SK-N-MC (cell line): ENCODE measurements around the gene IFNLR1.

Source experiments
- DNase-seq: peaks from one replicate; pipeline ENCODE4 v3.0.0-alpha.2; 2011; ENCODE audit warnings: low read depth, low spot score
- H3K27ac ChIP-seq: fragments of 200-600 bp; sonication (generic); 2 replicates; pipeline ENCODE4 v1.5.1; 2016; ENCODE audit warnings: mixed run types
- H3K36me3 ChIP-seq: fragments of 200-600 bp; sonication (generic); 2 replicates; pipeline ENCODE4 v1.6.1; 2017; ENCODE audit warnings: antibody characterized with exemption, low read length, mixed read lengths; ENCODE audit not compliant: insufficient read depth
- H3K4me3 ChIP-seq: fragments of 200-600 bp; sonication (generic); 2 replicates; pipeline ENCODE4 v1.5.1; 2016
- H3K9ac ChIP-seq: fragments of 200-600 bp; sonication (generic); 2 replicates; pipeline ENCODE4 v1.8.0; 2017; ENCODE audit warnings: mixed run types, mixed read lengths; ENCODE audit not compliant: insufficient read length
- H3K9me3 ChIP-seq: fragments of 200-600 bp; sonication (generic); 2 replicates; pipeline ENCODE4 v1.6.1; 2017; ENCODE audit warnings: low read depth, mild to moderate bottlenecking, antibody characterized with exemption, low read length, moderate library complexity, mixed read lengths
- EZH2 ChIP-seq: fragments of 200-600 bp; sonication (generic); IDR thresholded peaks from one replicate; pipeline ENCODE4 v1.6.1; 2017; ENCODE audit warnings: antibody characterized with exemption
- FOXP2 ChIP-seq: optimal IDR thresholded peaks from 2 replicates; pipeline ENCODE3; 2011; ENCODE audit warnings: mild to moderate bottlenecking, moderate library complexity; ENCODE audit not compliant: insufficient read depth; ENCODE audit errors: extremely low read length, control extremely low read depth
- POLR2AphosphoS5 ChIP-seq: IDR thresholded peaks from 2 replicates; pipeline ENCODE4 v1.6.1; 2012; ENCODE audit warnings: mild to moderate bottlenecking, low read depth, low read length, borderline replicate concordance

The IFNLR1 gene

DNA sequence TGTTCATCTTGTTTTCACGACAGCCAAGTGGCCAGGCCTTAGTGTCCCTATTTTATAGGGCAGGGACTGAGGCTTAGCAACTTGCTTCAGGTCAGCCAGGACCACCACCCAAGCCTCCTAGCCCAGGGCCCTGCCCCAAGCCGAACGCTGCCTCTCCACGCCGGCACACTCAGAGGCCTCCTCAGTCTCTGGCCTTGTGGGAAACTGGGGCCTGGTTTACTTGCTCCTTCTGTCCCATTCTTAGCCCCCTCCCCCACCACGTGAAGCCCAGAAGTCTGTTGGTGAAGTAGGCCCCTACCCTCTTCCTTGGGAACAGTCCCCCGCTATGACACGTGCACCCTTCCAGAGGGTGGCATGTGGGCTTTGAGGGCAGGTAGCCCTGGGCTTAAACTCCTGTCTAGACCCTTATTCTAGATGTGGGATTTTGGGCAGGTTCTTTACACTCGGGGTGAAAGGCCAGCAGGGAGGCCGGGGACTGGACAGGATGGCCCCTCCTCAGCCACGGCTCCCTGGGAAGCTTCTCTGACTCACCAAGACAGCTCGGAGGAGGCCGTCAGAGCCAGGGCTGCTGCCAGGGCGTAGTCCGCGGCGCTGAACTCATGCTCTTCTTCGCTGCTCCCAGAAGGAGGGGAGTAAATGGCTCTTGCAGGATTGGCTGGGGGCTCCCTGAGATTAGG, 79.5 kb downstream of the IFNLR1 start:
- Histone ChIP-seq H3K9me3 (no peaks in the 10 kb centered on the region), H3K27ac (no peak overlapping the region), H3K36me3 (no peaks in the 10 kb centered on the region), H3K9ac (no peak overlapping the region), H3K4me3 (no peak overlapping the region)
- no peak for DNase-seq
- TF ChIP-seq EZH2 (no peak), POLR2AphosphoS5 (no peak), FOXP2 (no peak)

DNA sequence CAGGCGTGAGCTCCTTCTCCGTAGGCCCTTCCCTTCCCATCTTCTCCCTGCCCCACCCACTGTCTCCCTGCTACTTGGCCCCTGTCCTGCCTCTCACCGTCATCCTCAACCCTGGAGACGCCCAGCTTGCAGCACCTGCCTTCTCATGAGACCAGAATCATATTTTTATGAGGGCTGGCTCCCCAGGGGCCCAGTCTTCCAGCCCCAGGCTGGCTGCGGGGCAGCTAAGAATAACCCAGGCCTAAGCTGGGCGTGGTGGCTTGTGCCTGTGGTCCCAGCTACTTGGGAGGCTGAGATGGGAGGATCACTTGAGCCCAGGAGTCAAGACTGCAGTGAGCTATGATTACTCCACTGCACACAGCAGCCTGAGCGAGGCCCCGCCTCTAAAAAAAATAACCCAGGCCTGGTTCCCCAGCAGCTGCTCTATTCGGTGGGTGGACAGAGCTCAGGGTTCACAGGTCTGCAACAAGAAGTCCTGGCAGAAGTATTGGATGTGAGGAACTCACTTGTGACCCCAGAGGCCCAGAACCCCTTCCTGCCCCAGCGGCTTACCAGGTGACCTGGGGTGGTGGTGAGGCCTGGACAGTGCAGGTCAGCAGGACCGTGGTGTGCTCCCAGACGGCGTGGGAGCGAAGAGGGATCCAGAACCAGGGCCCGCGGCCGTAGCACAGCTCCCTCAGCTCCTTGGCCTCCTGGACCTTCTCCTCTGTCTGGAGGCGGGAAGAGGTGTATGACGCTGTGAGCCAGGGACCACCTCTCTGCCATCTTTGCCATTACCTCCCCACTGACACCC, 81.5 kb downstream of the IFNLR1 start:
- Histone ChIP-seq H3K27ac (no peak overlapping the region), H3K4me3 (no peak overlapping the region), H3K36me3 (no peaks in the 10 kb centered on the region), H3K9me3 (no peaks in the 10 kb centered on the region), H3K9ac (no peak overlapping the region)
- no peak for DNase-seq
- TF ChIP-seq POLR2AphosphoS5 (no peak), FOXP2 (no peak), EZH2 (no peak)

DNA sequence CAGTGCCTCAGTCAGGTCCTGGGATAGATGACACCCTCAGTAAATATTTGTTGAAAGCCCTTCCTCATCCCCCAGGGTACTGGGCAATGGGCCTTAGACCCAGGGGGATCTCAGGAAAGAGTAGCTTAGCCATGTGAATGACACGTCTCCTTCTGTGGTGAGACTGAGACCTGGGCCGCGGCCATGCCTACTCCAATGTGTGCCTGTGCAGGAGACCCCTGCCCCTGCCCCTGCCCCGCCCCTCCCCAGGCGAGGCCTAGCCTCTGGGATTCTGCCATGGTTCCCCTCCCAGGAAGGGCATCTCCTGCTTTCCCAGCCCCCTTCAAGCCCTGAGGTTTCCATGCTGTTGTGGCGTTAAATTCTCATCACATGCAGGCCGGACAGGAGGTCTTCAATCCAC, 82.2 kb downstream of the IFNLR1 start:
- no peak for TF ChIP-seq FOXP2
- no peak for TF ChIP-seq EZH2
- no peak for TF ChIP-seq POLR2AphosphoS5
- Histone ChIP-seq H3K9ac (no peak overlapping the region), H3K36me3 (no peaks in the 10 kb centered on the region), H3K4me3 (no peak overlapping the region), H3K9me3 (no peaks in the 10 kb centered on the region), H3K27ac (no peak overlapping the region)
- no peak for DNase-seq
